Left ventricle myocardium superior (tissue), 1 donor: ENCODE results near the gene AKR1C4. TPM values are rescaled to one million over a fixed set of nuclear protein-coding genes. Genes with fewer than 3 reads are reported as not detected.

Experiments used
- ATAC-seq: fragments of 200-7000 bp; cut with Tn5 transposase; one replicate; pipeline ENCODE4 v1.9.1; 2020; ENCODE audit warnings: mild to moderate bottlenecking, moderate library complexity
- DNase-seq: peaks from one replicate; pipeline ENCODE4 v3.0.0-alpha.2; 2020
- intact Hi-C: fragments of 100-400 bp; cut with micrococcal nuclease; formaldehyde crosslinking; loops from one replicate; pipeline ENCODE4 v1.11.0; 2022
- total RNA-seq: library from RNA; stranded (reverse); fragmentation: NEBNext Ultra II Directional; extraction: Animal tissue kit (Norgen Biotek cat#: 25700); gene quantifications from one replicate; pipeline ENCODE4 v1.2.1, GENCODE V29; 2021
- donor health status: DM: no; HTN: yes; CAD: no; lungs with severe emphysema.

The AKR1C4 gene
- total RNA-seq, 1 donor from 2014 or later: not detected

GRCh38 chr10:5259132-5259951, 62.7 kb downstream of the AKR1C4 start:
- DNase-seq (no peak), ATAC-seq (no peak)
- intact Hi-C loops: no loop called here

- intact Hi-C loops: no loop called here
- ATAC-seq: no peak
These were observed 63.4 kb downstream of the AKR1C4 start for GRCh38 chr10:5259952-5260578.

GRCh38 chr10:5260828-5261227, 64.2 kb downstream of the AKR1C4 start:
- ATAC-seq (no peak), DNase-seq (no peak)
- intact Hi-C loops: no loop called here

More at GRCh38 chr10:5259952-5260578, 63.4 kb downstream of the AKR1C4 start:
- no peak for DNase-seq

- intact Hi-C loops: no loop called here
- ATAC-seq (no peak), DNase-seq (no peak)
These were observed 68.5 kb downstream of the AKR1C4 start for GRCh38 chr10:5265139-5265538.

GRCh38 chr10:5266351-5266750, 69.7 kb downstream of the AKR1C4 start:
- intact Hi-C loops: no loop called here
- ATAC-seq (no peak), DNase-seq (no peak)

GRCh38 chr10:5266804-5267203, 70.2 kb downstream of the AKR1C4 start:
- intact Hi-C loops: no loop called here
- no peak for ATAC-seq

GRCh38 chr10:5268234-5268633, 71.6 kb downstream of the AKR1C4 start:
- intact Hi-C loops: no loop called here
- no peak for ATAC-seq

More at GRCh38 chr10:5266804-5267203, 70.2 kb downstream of the AKR1C4 start:
- DNase-seq: no peak

More at GRCh38 chr10:5268234-5268633, 71.6 kb downstream of the AKR1C4 start:
- DNase-seq: no peak

Other genes starting within 250 kb of the AKR1C4 start
- 20.2 TPM for gene AKR1C1, start 233.4 kb upstream of the AKR1C4 start, total RNA-seq
- 14.2 TPM for gene AKR1C2, start 193.0 kb upstream of the AKR1C4 start, total RNA-seq
- gene AKR1C3, start 102.4 kb upstream of the AKR1C4 start, total RNA-seq: 23.2 TPM
- gene AKR1C8, start 11.7 kb upstream of the AKR1C4 start, total RNA-seq: 0.25 TPM
- gene UCN3, start 168.1 kb downstream of the AKR1C4 start, total RNA-seq: not detected
- gene TUBAL3, start 208.0 kb downstream of the AKR1C4 start, total RNA-seq: 0.12 TPM
- 16.5 TPM for gene NET1, start 215.7 kb downstream of the AKR1C4 start, total RNA-seq